Measurements from ENCODE around the gene PHF21A. TPM values are rescaled to one million over a fixed set of nuclear protein-coding genes. Genes with fewer than 3 reads are reported as not detected.
A peak's percentile ranks its signal among the peaks of the same experiment; 100 is the strongest.

Gene PHF21A
- total RNA-seq, 1 experiment from 2014 or later, result 20.5 TPM

GRCh38 chr11:45885921-45886721 is 235.1 kb downstream of the PHF21A start:
- Mint-ChIP-seq H3K4me1 (ENCODE audit: low read depth, unreplicated experiment) (no peaks in the 10 kb centered on the region), H3K36me3 (ENCODE audit: insufficient read depth, unreplicated experiment) (peaks cover 17% of the 10 kb centered on the region), H3K4me3 (ENCODE audit: low read depth, unreplicated experiment) (no peak overlapping the region), H3K27me3 (ENCODE audit: unreplicated experiment) (peaks cover 34% of the 10 kb centered on the region), H3K9me3 (ENCODE audit: low read depth, unreplicated experiment) (no peaks in the 10 kb centered on the region), H3K27ac (ENCODE audit: unreplicated experiment) (no peak overlapping the region)
- TF ChIP-seq, protein P1, sequence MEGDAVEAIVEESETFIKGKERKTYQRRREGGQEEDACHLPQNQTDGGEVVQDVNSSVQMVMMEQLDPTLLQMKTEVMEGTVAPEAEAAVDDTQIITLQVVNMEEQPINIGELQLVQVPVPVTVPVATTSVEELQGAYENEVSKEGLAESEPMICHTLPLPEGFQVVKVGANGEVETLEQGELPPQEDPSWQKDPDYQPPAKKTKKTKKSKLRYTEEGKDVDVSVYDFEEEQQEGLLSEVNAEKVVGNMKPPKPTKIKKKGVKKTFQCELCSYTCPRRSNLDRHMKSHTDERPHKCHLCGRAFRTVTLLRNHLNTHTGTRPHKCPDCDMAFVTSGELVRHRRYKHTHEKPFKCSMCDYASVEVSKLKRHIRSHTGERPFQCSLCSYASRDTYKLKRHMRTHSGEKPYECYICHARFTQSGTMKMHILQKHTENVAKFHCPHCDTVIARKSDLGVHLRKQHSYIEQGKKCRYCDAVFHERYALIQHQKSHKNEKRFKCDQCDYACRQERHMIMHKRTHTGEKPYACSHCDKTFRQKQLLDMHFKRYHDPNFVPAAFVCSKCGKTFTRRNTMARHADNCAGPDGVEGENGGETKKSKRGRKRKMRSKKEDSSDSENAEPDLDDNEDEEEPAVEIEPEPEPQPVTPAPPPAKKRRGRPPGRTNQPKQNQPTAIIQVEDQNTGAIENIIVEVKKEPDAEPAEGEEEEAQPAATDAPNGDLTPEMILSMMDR (IDR thresholded peaks at IDR 0.05; ENCODE audit: unreplicated experiment), result no peak
- BruUV-seq (replicated peaks), result no TSS peak
- DNase-seq, result no peak
- intact Hi-C loops (cut with micrococcal nuclease; ENCODE audit: unreplicated experiment), result no loop called here
- CTCF ChIA-PET, result no interaction called here

DNA sequence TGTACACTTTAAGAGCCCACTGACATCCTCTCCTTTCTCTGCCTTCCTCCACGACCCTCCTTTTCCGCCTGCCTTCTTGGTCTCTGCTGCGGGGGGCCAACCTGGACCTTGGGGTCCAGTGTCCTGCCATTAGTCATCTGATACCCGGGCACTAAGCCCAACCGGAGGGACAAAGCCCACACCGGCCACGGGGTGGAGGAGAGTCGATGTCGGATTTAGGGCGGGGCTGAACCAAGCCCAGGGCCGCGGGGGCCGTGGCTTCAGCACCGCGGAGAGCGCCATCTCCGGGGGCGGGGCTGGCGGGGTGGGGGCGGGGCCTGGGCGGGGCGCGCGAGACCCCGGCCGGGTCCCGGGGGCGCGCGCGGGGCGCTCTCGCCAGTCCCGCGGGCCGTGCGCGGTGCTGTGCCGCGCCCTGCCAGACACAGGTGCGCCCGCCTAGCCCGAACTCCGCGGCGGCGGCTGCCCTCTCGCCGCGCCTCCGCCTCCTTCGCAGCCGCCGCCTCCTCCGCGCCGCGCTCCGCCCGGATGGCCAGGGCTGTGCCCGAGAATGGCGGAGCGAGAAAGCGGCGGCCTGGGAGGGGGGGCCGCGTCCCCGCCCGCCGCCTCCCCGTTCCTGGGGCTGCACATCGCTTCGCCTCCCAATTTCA is 235.9 kb downstream of the PHF21A start, which contains the start of gene MAPK8IP1:
Gene MAPK8IP1, plus strand, starts transcription at position 378 of the 647 bp plus-strand sequence. Its CDS starts 170 bp downstream, at position 548.
- no peaks in the 10 kb centered on the region for H3K9me3 Mint-ChIP-seq (ENCODE audit: low read depth, unreplicated experiment)
- no peak within 1 kb of the TSS for H3K27ac Mint-ChIP-seq (ENCODE audit: unreplicated experiment)
- intact Hi-C loops (cut with micrococcal nuclease; ENCODE audit: unreplicated experiment), result no loop called here
- H3K27me3 Mint-ChIP-seq (ENCODE audit: unreplicated experiment), result peaks cover 27% of the 10 kb centered on the region
- no peaks in the 10 kb centered on the region for H3K4me1 Mint-ChIP-seq (ENCODE audit: low read depth, unreplicated experiment)
- CTCF ChIA-PET, result no interaction called here
- peaks cover 17% of the 10 kb centered on the region for H3K36me3 Mint-ChIP-seq (ENCODE audit: insufficient read depth, unreplicated experiment)
- BruUV-seq (replicated peaks), result no TSS peak
- H3K4me3 Mint-ChIP-seq (ENCODE audit: low read depth, unreplicated experiment), result peak within 1 kb of the TSS; percentile 50
- peak; percentile 58 for DNase-seq
- TF ChIP-seq, protein P1 (IDR thresholded peaks at IDR 0.05; ENCODE audit: unreplicated experiment), result no peak

DNA sequence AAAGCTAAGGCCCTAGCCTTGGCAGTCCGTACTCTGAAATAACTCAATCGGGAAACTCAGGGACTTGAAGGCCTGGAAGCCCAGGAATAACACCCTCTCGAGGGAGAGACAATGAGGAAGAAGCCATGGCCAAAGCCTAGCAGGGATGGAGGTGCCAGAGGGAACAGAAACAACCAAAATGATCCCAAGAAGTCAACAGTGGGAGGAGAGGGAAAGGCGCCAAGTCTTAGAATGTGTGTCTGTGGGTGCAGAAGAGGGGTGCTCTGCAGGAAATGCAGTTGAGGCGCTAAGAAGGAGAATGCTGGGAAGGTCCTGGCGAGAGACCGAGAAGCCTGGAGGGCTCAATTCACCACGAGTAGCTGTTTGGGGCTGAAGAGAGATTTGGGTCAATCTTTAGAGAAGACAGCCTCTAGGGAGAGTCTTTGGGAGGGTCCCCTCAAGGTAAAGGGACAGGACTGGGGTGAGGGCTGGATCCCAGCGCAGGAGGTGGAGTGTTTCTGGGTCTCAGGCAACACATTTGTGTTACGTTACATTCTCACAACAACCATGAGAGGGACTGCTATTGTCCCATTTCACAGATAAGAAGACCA is 236.6 kb downstream of the PHF21A start:
- intact Hi-C loops (cut with micrococcal nuclease; ENCODE audit: unreplicated experiment), result no loop called here
- no TSS peak for BruUV-seq (replicated peaks)
- Mint-ChIP-seq H3K36me3 (ENCODE audit: insufficient read depth, unreplicated experiment) (peaks cover 17% of the 10 kb centered on the region), H3K27ac (ENCODE audit: unreplicated experiment) (no peak overlapping the region), H3K4me3 (ENCODE audit: low read depth, unreplicated experiment) (peak overlapping the region; percentile 50), H3K27me3 (ENCODE audit: unreplicated experiment) (peaks cover 22% of the 10 kb centered on the region), H3K4me1 (ENCODE audit: low read depth, unreplicated experiment) (no peaks in the 10 kb centered on the region), H3K9me3 (ENCODE audit: low read depth, unreplicated experiment) (no peaks in the 10 kb centered on the region)
- CTCF ChIA-PET, result no interaction called here
- TF ChIP-seq, protein P1 (IDR thresholded peaks at IDR 0.05; ENCODE audit: unreplicated experiment), result no peak
- no peak for DNase-seq

Other genes starting within 250 kb of the PHF21A start
- 4.1 and 4.9 TPM in 2 replicates for gene MAPK8IP1, start 235.8 kb downstream of the PHF21A start, total RNA-seq (2022)
- 0.99 and 2.1 TPM in 2 replicates for gene FREY1, start 214.2 kb downstream of the PHF21A start, total RNA-seq (2022)
- gene PEX16, start 203.6 kb downstream of the PHF21A start, total RNA-seq (2022), result 32.9 and 34.5 TPM in 2 replicates
- 30.1 and 33.9 TPM in 2 replicates for gene LARGE2, start 198.8 kb downstream of the PHF21A start, total RNA-seq (2022)
- gene CREB3L1, start 156.2 kb upstream of the PHF21A start, total RNA-seq (2022), result 0.61 TPM in 1 of 2 replicates, not detected in the other
- gene DGKZ, start 226.0 kb upstream of the PHF21A start, total RNA-seq (2022), result 38.0 and 40.2 TPM in 2 replicates

Data from Calu3 (cell line).